RWPE2 (cell line): ENCODE measurements around the gene LYST.

Source experiments
- ATAC-seq: fragments of 200-7000 bp; cut with Tn5 transposase; 3 replicates; pipeline ENCODE4 v1.9.1; 2021; ENCODE audit warnings: low read depth
- DNase-seq: peaks from one replicate; pipeline ENCODE4 v3.0.0-alpha.2; 2020; ENCODE audit warnings: low spot score
- H3K27ac ChIP-seq: fragments of 450-650 bp; 2 replicates; pipeline ENCODE4 v1.5.1; 2017; ENCODE audit warnings: mild to moderate bottlenecking; ENCODE audit not compliant: poor library complexity, severe bottlenecking
- H3K27me3 ChIP-seq: fragments of 250-450 bp; sonication (Bioruptor Pico); 2 replicates; pipeline ENCODE4 v1.5.1; 2021; ENCODE audit warnings: mild to moderate bottlenecking, moderate library complexity; ENCODE audit not compliant: insufficient read depth, poor library complexity, severe bottlenecking
- H3K36me3 ChIP-seq: fragments of 250-450 bp; sonication (Bioruptor Pico); 2 replicates; pipeline ENCODE4 v1.5.1; 2020; ENCODE audit warnings: low read depth, mild to moderate bottlenecking, moderate library complexity
- H3K4me1 ChIP-seq: fragments of 250-450 bp; sonication (Bioruptor Pico); 2 replicates; pipeline ENCODE4 v1.5.1; 2021; ENCODE audit warnings: mild to moderate bottlenecking, moderate library complexity; ENCODE audit not compliant: insufficient read depth, poor library complexity, severe bottlenecking
- H3K4me3 ChIP-seq: fragments of 250-450 bp; sonication (Bioruptor Pico); 2 replicates; pipeline ENCODE4 v1.5.1; 2021; ENCODE audit warnings: mild to moderate bottlenecking, moderate library complexity; ENCODE audit not compliant: severe bottlenecking
- H3K9me3 ChIP-seq: fragments of 250-450 bp; sonication (Bioruptor Pico); 2 replicates; pipeline ENCODE4 v1.5.1; 2021; ENCODE audit warnings: mild to moderate bottlenecking, moderate library complexity; ENCODE audit not compliant: severe bottlenecking
- CTCF ChIP-seq: fragments of 450-650 bp; IDR thresholded peaks from one replicate; pipeline ENCODE4 v1.5.1; 2017; ENCODE audit warnings: mild to moderate bottlenecking, moderate library complexity; ENCODE audit not compliant: poor library complexity, severe bottlenecking

Gene LYST

GRCh38 chr1:235646463-235646862 is 220.2 kb downstream of the LYST start:
- H3K27ac ChIP-seq: no peak overlapping the region
- DNase-seq (no peak), ATAC-seq (no peak)
- H3K36me3 ChIP-seq: no peaks in the 10 kb centered on the region
- no peaks in the 10 kb centered on the region for H3K9me3 ChIP-seq
- H3K27me3 ChIP-seq: peaks cover 19% of the 10 kb centered on the region
- H3K4me1 ChIP-seq: no peaks in the 10 kb centered on the region
- TF ChIP-seq CTCF: no peak
- H3K4me3 ChIP-seq: no peak overlapping the region

GRCh38 chr1:235644693-235645305 is 221.9 kb downstream of the LYST start:
- ATAC-seq: no peak
- H3K9me3 ChIP-seq: no peaks in the 10 kb centered on the region
- TF ChIP-seq CTCF: no peak
- H3K27me3 ChIP-seq: peaks cover 9% of the 10 kb centered on the region
- H3K4me3 ChIP-seq: no peak overlapping the region
- DNase-seq: no peak
- H3K4me1 ChIP-seq: no peaks in the 10 kb centered on the region
- H3K27ac ChIP-seq: no peak overlapping the region
- no peaks in the 10 kb centered on the region for H3K36me3 ChIP-seq

GRCh38 chr1:235643837-235644692 is 222.6 kb downstream of the LYST start:
- Histone ChIP-seq H3K27ac (no peak overlapping the region), H3K36me3 (no peaks in the 10 kb centered on the region), H3K4me3 (no peak overlapping the region), H3K4me1 (no peaks in the 10 kb centered on the region), H3K27me3 (peaks cover 7% of the 10 kb centered on the region), H3K9me3 (no peaks in the 10 kb centered on the region)
- DNase-seq: no peak
- TF ChIP-seq CTCF: no peak
- ATAC-seq: no peak

GRCh38 chr1:235642943-235643371 is 223.7 kb downstream of the LYST start:
- TF ChIP-seq CTCF: no peak
- H3K27ac ChIP-seq: no peak overlapping the region
- DNase-seq (no peak), ATAC-seq (no peak)
- no peaks in the 10 kb centered on the region for H3K27me3 ChIP-seq
- no peak overlapping the region for H3K4me3 ChIP-seq
- H3K4me1 ChIP-seq: no peaks in the 10 kb centered on the region
- H3K9me3 ChIP-seq: no peaks in the 10 kb centered on the region
- no peaks in the 10 kb centered on the region for H3K36me3 ChIP-seq
